NCI-H510A (cell line): Measurements from ENCODE around the gene TULP4.
"Not testable (repeated sequence)": the region's sequence is repeated elsewhere in the genome, so short reads cannot be mapped to it uniquely, and the experiment has no call there.

Source experiments
- DNase-seq: peaks from one replicate; lab custom pipeline; 2025; lab: John Stamatoyannopoulos, UW

The TULP4 gene

GRCh38 chr6:158503222-158503621, 191.0 kb downstream of the TULP4 start:
- DNase-seq: no peak

- DNase-seq: no peak
These were observed 191.6 kb downstream of the TULP4 start for GRCh38 chr6:158503846-158504245.

GRCh38 chr6:158505194-158505593, 192.9 kb downstream of the TULP4 start:
- no peak for DNase-seq

- no peak for DNase-seq
These were observed 194.3 kb downstream of the TULP4 start for GRCh38 chr6:158506601-158507000.

GRCh38 chr6:158507174-158507573, 194.9 kb downstream of the TULP4 start:
- DNase-seq: no peak

- DNase-seq: no peak
These were observed 196.2 kb downstream of the TULP4 start for GRCh38 chr6:158508450-158508849.

- DNase-seq: no peak
These were observed 197.2 kb downstream of the TULP4 start for GRCh38 chr6:158509465-158509864.

GRCh38 chr6:158512809-158513208, 200.5 kb downstream of the TULP4 start:
- DNase-seq: no peak

GRCh38 chr6:158514176-158514575, 201.9 kb downstream of the TULP4 start:
- no peak for DNase-seq

GRCh38 chr6:158514991-158515390, 202.7 kb downstream of the TULP4 start:
- no peak for DNase-seq

- no peak for DNase-seq
These were observed 203.8 kb downstream of the TULP4 start for GRCh38 chr6:158516098-158516497.

- no peak for DNase-seq
These were observed 204.8 kb downstream of the TULP4 start for GRCh38 chr6:158517038-158517437.

- DNase-seq: no peak
These were observed 205.3 kb downstream of the TULP4 start for GRCh38 chr6:158517581-158517980.

GRCh38 chr6:158518191-158519127, 206.2 kb downstream of the TULP4 start:
- peak; percentile 37 for DNase-seq

- DNase-seq: no peak
These were observed 207.0 kb downstream of the TULP4 start for GRCh38 chr6:158519300-158519699.

GRCh38 chr6:158519761-158520160, 207.5 kb downstream of the TULP4 start:
- DNase-seq: no peak

GRCh38 chr6:158520975-158521374, 208.7 kb downstream of the TULP4 start:
- not testable (repeated sequence) for DNase-seq

GRCh38 chr6:158521759-158522158, 209.5 kb downstream of the TULP4 start:
- no peak for DNase-seq

GRCh38 chr6:158522616-158523015, 210.4 kb downstream of the TULP4 start:
- DNase-seq: no peak

- DNase-seq: no peak
These were observed 212.0 kb downstream of the TULP4 start for GRCh38 chr6:158524311-158524710.

- DNase-seq: not testable (repeated sequence)
These were observed 215.6 kb downstream of the TULP4 start for GRCh38 chr6:158527858-158528257.

- no peak for DNase-seq
These were observed 216.6 kb downstream of the TULP4 start for GRCh38 chr6:158528826-158529225.

GRCh38 chr6:158529629-158530028, 217.4 kb downstream of the TULP4 start:
- no peak for DNase-seq

- DNase-seq: no peak
These were observed 219.3 kb downstream of the TULP4 start for GRCh38 chr6:158531566-158531965.
